Measurements from ENCODE around the gene TARS2.

TARS2 gene

DNA sequence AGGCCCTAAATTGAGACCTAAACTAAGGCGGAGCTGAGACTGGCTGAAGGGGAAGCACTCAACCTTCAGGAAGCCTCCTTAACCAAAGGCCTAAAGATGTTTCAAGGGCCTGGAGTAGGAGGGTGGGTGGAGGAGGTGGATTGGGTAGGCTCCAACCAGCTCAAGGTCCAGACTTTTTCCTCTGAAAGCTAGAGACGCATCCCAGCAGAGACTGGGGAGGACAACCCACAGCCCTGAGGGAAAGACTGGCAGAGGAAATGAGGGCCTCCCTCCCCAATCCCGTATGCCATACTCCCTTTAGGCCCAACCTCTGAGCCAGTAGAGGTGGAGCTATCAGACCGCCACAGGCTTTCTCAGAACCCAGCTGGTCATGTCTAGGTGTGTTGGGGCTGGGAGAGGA lies 21.8 kb downstream of the TARS2 start:
- no peak for DNase-seq (ENCODE audit: low read depth)

DNA sequence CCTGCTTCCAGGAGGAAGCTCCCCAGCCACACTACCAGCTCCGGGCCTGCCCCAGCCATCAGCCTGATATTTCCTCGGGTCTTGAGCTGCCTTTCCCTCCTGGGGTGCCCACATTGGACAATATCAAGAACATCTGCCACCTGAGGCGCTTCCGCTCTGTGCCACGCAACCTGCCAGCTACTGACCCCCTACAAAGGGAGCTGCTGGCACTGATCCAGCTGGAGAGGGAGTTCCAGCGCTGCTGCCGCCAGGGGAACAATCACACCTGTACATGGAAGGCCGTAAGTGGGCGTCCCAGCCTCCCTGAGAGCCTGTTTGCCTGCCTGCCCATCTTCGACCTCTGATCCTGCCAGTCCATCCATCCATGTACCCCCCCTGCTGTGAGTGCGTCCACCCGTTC lies 24.3 kb downstream of the TARS2 start:
- DNase-seq (ENCODE audit: low read depth): no peak

DNA sequence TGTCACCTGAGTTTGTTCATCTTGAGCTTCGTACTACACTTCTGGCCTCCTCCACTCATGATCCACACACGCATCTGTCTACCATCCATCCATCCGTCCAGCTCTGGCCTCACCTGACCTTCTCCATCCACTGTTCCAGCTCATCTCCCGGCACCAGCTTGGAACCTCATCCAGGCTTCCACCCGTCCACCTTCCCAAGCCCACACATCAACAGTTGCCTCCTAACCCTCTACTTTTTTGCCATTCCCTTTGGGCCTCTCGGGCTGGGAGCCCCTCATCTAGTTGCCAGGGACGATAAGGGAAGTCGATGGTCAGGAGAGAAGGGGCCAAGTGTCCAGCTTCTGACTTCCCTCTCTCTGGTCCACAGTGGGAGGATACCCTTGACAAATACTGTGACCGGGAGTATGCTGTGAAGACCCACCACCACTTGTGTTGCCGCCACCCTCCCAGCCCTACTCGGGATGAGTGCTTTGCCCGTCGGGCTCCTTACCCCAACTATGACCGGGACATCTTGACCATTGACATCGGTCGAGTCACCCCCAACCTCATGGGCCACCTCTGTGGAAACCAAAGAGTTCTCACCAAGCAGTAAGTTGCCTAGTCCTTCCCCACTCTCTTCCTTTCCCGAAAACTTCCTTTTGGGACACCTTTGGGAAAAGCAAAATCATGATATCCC lies 24.9 kb downstream of the TARS2 start:
- no peak for DNase-seq (ENCODE audit: low read depth)

DNA sequence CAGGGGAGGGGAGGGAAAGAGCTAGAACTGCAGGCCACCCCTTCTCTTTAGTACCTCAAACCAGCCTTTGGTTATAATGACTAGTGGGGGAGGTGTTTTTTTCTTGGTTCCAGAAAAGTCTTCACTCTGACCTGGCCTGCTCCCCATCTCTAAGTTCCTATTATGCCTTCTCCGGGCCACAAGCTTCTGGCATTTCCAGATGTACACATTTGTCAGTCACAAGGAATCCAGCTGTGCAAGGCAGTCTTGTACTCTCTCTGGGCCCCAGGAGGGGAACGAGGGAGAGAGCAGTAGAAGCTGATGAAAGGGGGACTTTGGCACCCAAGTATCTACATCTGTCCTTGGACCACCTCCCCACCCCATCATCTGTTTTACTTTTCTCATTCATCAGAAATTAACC lies 25.6 kb downstream of the TARS2 start:
- DNase-seq (ENCODE audit: low read depth): no peak

DNA sequence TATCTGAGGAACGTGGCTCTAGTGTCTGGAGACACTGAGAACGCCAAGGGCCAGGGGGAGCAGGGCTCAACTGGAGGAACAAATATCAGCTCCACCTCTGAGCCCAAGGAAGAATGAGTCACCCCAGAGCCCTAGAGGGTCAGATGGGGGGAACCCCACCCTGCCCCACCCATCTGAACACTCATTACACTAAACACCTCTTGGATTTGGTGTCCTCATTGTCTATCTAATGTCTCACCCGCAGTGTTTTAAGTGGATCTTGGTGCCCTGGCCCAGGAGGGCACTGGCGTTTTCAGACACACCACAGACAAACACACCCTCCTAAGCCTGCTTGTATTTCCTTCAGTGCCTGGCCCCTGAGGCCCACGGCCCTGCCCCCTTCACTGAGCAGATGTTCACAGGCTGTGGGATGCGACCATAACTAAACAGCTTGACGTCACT lies 26.2 kb downstream of the TARS2 start:
- no peak for DNase-seq (ENCODE audit: low read depth)

DNA sequence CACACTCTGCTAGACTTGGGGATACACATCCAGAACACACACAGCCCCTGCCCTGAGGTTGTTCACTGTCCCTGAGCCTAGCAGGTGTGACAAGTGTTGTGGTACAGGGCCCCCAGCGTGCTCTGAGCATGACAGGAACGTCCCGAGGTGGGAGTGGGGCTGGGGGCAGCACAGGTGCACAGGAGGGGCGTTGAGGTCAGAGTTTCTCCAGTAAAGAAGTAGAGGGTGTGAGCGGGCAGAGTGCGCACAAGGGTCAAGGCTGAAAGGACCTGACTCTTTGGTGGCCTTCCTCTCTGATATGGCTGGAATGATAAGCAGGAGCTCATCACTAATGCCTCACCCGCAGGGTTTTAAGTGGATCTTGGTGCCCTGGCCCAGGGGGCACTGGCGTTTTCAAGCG lies 27.0 kb downstream of the TARS2 start:
- DNase-seq (ENCODE audit: low read depth): no peak

DNA sequence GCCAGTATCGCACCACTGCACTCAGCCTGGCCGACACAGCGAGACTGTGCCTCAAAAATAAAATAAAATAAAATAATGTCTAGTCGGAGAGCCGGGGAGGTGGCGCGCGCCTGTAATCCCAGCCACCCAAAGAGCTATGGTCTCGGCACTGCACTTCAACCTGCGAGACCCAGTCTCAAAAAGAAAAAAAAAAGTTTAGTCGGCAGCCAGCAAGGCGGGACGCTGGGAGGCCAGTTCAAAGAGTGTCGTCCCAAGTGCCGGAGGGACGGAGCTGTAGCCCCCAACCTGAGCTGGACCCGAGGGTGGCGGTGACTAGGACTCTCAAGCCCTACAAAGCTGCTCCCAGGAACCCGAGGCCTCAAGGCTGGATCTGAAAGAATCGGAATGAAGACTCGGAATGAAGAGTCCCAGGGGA lies 27.7 kb downstream of the TARS2 start:
- DNase-seq (ENCODE audit: low read depth): no peak

DNA sequence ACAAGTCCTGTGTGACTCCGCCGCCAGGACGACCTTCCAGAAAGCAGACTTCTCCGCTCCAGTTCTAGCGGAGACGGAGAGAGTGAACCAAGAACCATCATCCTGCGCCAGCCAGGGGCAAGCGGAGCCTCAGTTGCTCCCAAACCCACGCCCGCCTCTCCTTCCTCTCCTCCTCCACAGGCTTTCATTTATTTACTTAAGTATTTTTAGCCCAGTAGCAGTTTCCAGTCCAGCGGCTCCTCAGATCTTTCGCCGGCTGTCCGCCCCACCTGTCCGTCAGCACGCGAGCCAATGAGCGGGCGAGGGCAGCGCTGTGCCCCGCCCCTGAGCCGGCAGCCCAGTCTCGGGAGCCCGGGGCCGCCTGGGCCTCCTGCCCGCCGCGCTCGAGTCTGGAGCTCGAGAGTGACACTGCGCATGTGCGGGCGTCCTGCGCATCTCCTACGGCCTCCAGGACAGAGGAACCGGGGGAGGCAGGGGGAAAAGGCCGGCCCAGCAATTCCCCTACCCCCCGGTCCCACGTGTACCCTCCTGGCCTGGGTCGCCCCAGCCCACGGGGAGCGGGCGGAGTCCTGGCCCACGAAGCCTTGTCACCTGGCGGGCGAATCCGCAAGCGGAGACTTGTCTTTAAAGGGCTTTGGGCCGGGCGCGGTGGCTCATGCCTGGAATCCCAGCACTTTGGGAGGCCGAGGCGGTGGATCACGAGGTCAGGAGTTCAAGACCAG lies 28.3 kb downstream of the TARS2 start, which contains the start of gene FALEC:
FALEC (plus strand) TSS at position 425 of the 722 bp plus-strand sequence.
- peak; percentile 69 for DNase-seq (ENCODE audit: low read depth)

DNA sequence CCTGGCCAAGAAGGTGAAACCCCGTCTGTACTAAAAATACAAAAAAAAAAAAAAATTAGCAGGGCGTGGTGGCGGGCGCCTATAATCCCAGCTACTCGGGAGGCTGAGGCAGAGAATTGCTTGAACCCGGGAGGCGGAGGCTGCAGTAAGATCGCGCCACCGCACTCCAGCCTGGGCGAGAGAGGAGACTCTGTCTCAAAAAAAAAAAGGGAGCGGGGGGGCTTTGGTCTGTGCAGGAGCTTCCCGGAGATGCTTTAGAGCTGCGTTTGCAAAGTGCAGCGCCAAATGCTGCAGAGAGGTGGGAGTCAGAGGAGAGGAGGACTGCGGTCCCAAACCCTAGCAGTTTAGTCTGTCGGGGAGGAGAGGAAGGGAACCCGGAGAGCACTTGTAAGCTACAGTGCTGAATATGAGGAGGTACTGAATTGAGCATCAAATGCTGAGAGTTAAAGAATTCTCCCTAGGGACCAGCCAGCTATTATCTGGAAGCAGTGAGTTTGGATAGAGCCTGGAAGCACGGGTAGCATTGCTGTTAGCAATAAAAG lies 28.9 kb downstream of the TARS2 start:
- DNase-seq (ENCODE audit: low read depth): no peak

DNA sequence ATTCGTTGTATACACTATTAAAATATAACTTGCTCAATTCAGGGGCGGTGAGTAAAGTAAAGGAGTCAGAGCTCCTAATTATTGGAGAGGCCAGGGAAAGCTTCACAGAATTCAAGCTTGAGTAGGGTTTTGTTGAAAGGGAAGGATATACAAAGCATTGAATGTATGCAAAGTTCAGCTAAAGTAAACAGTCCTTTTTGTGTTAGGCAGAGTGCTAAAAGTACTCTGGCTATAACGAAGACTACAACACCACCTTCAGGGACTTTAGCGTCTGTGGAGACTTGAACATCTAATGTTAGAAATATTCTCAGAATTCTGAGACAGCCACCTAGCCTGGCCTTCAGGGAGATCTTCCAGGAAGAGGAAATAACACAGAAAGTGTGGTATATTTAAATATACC lies 29.4 kb downstream of the TARS2 start:
- no peak for DNase-seq (ENCODE audit: low read depth)

DNA sequence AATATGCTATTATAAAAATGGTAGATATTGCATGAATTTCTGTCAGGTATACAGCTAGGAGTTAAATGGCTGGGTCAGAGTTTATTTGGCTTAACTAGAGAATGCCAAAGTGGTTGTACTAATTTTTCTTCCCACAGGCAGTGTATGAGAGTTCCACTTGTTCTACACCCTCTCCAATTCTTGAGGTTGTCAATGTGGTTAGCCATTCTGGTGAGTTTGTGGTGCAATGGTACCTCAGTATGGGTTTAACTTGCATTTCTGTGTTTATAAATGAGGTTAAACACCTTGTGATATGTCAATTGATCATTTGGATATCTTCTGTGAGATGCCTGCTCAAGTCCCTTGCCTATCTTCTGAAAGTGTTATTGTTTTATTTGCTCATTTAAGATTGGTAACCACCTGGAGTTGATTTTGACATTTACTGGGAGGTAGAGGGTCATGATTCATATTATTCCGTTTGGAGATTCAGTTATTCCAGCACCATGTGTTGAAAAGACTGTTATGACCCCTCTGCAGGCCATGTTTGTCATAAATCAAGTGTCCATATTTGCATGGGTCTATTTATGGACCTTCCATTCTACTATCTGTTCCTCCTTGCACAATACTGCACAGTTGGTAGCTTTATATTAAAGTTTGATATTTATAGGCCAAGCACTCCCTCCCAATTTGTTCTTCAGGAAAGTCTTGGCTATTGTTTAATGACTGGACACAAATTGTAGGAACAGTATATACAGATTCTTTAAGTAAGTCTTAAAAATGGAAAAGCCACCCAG lies 34.2 kb downstream of the TARS2 start:
- DNase-seq (ENCODE audit: low read depth): no peak

DNA sequence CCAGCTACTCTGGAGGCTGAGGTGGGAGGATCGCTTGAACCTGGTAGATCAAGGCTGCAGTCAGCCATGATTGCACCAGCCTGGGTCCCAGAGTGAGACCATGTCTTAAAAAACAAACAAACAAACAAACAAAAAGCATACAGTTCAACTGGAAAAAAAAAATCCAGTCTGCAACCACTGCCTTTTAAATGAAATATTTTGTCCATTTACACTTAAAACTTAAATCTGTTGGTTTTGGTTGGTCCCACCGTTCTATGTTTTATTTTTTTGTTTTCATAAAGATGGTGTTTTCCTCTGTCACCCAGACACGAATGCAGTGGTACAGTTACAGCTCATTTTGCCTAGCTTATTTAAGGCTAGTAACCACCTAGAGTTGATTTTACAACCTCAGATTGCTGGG lies 38.1 kb downstream of the TARS2 start:
- DNase-seq (ENCODE audit: low read depth): no peak

DNA sequence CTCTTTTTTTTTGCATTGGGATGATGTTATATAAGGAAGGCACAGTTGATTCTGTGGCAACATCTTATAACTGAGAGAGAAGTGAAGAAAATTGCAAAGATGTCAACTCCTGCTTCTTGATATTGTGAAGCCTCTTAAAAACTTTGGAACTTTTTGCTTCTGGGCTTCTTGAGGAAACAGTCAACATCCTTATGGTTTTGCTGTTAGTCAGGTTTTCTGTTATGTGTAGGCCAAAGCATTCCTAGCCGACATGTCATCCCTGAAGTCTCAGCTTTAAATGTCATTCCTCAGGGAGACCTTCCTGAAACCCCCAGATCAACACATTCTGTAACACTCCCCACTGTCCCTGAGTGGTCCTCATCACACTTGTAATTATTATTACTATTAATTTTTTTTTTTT lies 41.0 kb downstream of the TARS2 start:
- DNase-seq (ENCODE audit: low read depth): peak; percentile 71

DNA sequence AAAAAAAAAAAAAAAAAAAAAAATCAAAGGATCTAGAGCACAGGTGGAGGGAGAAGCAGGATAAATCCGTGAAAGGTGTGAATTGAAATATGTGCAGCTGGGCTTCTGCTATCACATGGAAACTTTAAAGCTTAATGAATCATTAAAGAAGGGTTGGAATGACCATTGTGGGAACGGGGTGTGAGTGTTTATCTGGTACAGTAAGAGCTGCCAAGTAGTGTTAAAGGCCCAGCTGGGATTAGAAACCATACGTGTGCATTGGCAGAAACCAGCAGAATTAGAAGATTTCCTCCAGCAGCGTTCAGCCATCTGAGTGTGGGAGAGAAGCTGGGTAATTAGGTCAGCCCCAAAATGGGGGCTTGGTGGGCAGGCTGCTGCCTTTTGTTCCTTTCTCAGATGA lies 41.8 kb downstream of the TARS2 start:
- no peak for DNase-seq (ENCODE audit: low read depth)

DNA sequence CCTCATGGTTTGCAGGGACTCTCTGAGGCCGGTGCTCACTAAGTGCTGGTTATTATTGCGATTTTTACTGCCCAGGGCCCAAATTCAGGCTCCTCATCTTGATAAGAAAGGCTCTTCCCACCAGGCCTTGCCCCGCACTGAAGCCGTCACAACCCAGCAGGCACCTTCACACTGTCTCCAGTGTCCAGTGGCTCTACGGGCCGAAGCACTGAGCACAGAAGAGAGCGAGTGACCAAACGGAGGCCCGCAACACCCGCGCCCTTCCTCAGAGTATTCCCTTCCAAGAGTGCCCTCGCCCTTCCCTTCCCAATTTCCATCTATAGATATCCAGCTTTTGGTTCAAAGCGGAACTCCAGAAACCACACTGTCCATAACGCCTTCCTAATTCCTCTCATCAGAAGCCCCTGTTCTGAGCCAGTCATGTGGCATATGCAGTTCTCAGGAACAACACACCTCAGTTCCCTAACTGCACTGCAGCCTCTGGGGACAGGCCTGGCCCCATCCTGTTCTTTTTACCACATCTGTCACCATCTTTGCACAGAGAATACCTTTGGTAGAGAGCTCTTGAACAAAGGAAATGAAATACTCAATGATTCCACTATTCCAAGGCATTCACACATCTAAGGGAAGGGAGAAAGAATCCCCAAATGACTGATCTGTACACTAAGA lies 43.4 kb downstream of the TARS2 start:
- DNase-seq (ENCODE audit: low read depth): no peak

DNA sequence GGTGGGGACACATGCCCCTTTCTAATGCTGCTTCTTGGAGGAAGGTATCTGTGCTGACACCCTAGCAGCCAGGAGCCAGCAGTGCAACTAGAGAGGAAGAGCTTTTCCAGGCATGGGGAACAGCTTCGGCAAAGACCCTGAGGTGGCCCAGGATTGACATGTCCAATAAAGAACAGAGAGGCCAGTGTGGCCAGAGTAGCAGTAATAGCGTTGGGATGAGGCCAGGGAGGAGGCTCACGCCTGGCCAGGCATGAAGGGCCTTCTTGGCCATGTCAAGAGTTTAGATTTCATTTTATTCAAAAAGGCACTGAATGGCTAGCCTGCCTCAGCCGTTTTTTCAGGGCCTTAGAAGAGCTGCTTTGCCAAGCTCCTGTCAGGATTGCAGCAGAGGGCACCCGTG lies 45.6 kb downstream of the TARS2 start:
- no peak for DNase-seq (ENCODE audit: low read depth)

DNA sequence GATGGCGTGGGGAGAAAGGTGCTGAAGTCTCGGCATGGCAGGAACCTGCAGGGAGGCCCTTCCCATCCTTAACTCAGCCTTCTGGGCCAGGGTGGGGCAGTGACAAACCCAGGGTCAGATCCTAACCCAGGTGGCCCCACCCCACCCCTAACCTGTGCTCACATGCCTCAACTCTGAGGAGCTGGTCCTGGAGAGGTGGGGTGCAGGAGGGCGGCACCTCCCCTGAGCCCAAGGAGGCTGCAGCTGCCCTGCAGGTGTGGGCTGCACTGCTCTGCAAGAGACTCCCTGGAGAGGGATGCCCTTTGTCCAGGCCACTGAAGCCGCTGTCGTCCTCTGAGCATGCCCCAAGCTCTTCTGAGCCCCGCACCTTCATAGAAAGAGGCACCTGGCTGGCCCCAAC lies 46.8 kb downstream of the TARS2 start:
- DNase-seq (ENCODE audit: low read depth): no peak

DNA sequence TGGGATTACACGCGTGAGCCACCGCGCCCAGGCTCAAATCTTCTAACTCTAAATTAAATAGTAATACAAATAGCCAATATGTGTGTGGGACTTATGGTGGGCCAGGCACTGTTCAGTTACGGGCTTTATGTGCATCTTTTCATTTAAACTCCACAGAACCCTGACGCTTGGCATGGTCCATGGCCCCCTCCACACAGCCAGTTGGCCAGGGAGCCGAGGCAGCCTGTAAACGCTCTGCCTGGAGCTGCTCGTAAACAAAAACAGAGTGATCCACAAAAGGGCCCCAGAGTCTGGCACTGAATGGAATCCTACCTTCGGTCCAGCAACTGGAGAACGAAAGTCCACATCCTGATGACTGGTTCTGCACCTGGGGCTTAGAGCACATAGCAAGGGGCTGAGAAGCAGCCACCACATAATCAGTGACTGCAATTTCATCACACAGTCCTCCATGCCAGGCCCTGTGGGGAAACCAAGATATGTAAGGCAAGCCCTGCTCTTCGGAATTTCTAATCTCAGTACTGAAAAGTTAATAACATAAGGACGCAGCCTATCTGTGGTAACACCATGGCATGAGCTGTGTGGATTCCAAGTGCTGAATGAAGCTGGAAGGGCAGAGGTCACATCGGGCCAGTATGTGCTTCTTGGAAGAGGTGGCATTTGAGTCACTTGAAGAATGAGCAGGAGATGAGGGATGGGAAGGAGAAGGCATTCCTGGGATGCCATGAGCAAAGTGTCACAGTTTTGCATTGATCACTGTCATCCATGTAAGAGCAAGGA lies 48.5 kb downstream of the TARS2 start:
- DNase-seq (ENCODE audit: low read depth): no peak

DNA sequence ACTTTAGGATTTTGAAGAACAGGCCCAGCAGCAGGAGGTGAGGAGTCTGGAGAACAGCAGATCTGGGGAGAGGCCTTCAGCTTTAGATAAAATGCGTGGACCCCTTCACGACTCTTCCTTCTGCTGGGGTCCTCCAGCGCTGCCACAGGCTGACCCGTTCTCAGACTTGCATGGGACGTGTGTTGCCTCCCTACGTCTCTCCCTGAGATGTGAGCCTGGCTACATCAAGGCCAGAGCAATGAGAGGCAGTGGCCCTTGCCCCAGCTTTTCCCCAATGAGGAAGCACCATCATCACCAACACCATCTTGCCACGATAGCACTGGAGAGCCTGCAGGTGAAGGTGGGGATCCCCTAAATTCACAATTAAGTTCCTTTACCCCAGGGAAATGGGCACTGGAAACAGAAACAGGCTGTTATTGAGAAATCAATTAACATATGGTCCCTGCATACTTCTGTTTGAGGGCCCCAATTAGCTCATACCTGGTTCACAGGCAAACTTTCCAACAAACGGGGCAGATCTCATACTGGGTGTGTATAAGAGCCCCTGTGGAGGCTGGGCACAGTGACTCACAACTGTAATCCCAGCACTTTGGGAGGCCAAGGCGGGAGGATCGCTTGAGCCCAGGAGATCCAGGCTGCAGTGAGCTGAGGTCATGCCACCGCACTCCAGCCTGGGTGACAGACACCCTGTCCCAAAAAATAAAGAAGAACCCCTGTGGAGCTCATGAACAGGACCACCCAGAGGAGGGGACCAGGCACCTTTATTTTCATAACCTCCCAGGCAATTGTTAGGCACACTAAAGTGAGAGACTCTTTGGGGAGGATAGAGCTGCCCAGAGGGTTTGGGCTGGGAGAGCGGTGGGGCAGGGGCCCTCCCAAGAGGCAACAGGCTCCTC lies 49.9 kb downstream of the TARS2 start:
- DNase-seq (ENCODE audit: low read depth): no peak

All from non-pigmented ciliary epithelial cell (primary cell).